ENCODE results near the gene SUSD4. TPM values are rescaled to one million over a fixed set of nuclear protein-coding genes. Genes with fewer than 3 reads are reported as not detected.

Gene SUSD4
- total and polyA plus RNA-seq, 2 of the 8 experiments (the other 6 are each of a cell fraction or from before 2014, with no cell fraction given) = 3.9 to 5.2 TPM

DNA sequence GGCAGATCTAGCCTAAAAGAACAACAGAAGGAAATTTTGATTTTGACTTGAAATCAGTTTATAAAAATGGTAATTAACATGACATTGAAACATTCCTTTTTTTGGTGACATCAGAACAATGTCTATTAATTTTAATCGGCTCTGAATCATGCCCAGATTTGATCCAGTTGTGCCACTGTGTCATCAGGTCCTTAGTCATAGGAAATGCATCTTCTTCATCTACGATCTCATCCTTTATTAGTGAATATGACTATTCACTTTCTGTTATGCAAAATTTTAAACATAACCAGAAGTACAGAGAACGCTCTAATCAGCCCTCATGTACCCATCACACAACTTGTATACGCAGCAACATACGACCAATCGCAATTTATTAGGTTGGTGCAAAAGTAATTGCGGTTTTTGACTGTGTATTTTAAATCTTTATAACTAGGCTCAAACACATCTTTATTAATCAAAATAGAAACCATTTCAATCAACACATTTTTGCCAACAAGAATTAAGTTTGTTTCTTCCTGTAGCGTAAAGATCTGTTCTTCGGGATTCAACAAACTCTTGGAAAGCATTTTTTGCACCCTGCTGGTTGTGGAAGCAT is 180.6 kb downstream of the SUSD4 start:
- H3K4me1 ChIP-seq (replicated peaks in 1 of 4; ENCODE audit: control insufficient read depth in 3 of 4, insufficient read depth in 4 of 4, low read length in 3 of 4) = peaks cover 0 to 3% (median under 1%) of the 10 kb centered on the region in 4 experiments; a peak in 2 of 7 replicates
- WGBS, 2 experiments (ENCODE audit: extremely low coverage in 1 of 2, insufficient coverage in 1 of 2, insufficient read length in 1 of 2, insufficient replicate concordance in 2 of 2, low coverage in 1 of 2, low lambda C conversion rate in 2 of 2, missing lambda C conversion rate in 1 of 2) = 90% methylated on average over 9 of the region's 9 CpGs; no CpG with 5 or more reads in 1 of the 2 experiments
- H2BK5ac ChIP-seq (ENCODE audit: low read depth, low read length) = no peak overlapping the region
- TF ChIP-seq, protein P1, sequence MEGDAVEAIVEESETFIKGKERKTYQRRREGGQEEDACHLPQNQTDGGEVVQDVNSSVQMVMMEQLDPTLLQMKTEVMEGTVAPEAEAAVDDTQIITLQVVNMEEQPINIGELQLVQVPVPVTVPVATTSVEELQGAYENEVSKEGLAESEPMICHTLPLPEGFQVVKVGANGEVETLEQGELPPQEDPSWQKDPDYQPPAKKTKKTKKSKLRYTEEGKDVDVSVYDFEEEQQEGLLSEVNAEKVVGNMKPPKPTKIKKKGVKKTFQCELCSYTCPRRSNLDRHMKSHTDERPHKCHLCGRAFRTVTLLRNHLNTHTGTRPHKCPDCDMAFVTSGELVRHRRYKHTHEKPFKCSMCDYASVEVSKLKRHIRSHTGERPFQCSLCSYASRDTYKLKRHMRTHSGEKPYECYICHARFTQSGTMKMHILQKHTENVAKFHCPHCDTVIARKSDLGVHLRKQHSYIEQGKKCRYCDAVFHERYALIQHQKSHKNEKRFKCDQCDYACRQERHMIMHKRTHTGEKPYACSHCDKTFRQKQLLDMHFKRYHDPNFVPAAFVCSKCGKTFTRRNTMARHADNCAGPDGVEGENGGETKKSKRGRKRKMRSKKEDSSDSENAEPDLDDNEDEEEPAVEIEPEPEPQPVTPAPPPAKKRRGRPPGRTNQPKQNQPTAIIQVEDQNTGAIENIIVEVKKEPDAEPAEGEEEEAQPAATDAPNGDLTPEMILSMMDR (IDR thresholded peaks at IDR 0.05; ENCODE audit: control extremely low read depth in 1 of 3, insufficient read depth in 1 of 3, low read depth in 1 of 3, low read length in 3 of 3) = no peak
- TF ChIP-seq SRF (IDR thresholded peaks at IDR 0.05; ENCODE audit: low read depth, low read length) (no peak), CBX8 (IDR thresholded peaks at IDR 0.05; ENCODE audit: borderline replicate concordance, low read depth, low read length) (no peak), PHF8 (conservative IDR thresholded peaks at IDR 0.05; ENCODE audit: low read depth, low read length) (no peak), NANOG (IDR thresholded peaks at IDR 0.05; ENCODE audit: insufficient read depth, low read depth, low read length, poor library complexity, severe bottlenecking) (no peak), CEBPB (IDR thresholded peaks at IDR 0.05; ENCODE audit: low read depth, low read length) (no peak), MAFK (IDR thresholded peaks at IDR 0.05; ENCODE audit: low read depth, low read length) (no peak), EZH2 (IDR thresholded peaks at IDR 0.05; ENCODE audit: low read depth, low read length, severe bottlenecking) (no peak), JUND (IDR thresholded peaks at IDR 0.05; ENCODE audit: low read length) (no peak)

More for the DNA sequence above, 180.6 kb downstream of the SUSD4 start:
- no peak overlapping the region for H3K4me2 ChIP-seq (ENCODE audit: insufficient read depth in 1 of 2, low read depth in 2 of 2, low read length in 2 of 2)
- no peak overlapping the region for H3K14ac ChIP-seq (ENCODE audit: insufficient read length)
- H3K18ac ChIP-seq (ENCODE audit: extremely low read depth, low read length) = no peak overlapping the region
- CTCF ChIA-PET (ENCODE audit: partially characterized antibody) = interaction anchor here (0.6 kb wide), 2 partner anchors 47 to 390 kb away, joined by 3 to 5 read pairs; no protein-coding TSS in a partner anchor
- H2BK120ac ChIP-seq (replicated peaks; ENCODE audit: low read depth, low read length) = no peak overlapping the region
- no peak overlapping the region for H3K4ac ChIP-seq (replicated peaks; ENCODE audit: insufficient read length, low read depth, low read length)
- H2BK20ac ChIP-seq (ENCODE audit: low read length) = no peak overlapping the region
- no peaks in the 10 kb centered on the region for H3K79me2 ChIP-seq (ENCODE audit: control insufficient read depth in 1 of 2, insufficient read depth in 2 of 2, low read length in 2 of 2)
- H2BK15ac ChIP-seq (ENCODE audit: low read length) = no peak overlapping the region
- H2AFZ ChIP-seq (ENCODE audit: low read length) = no peak overlapping the region
- DNase-seq (ENCODE audit: low read depth in 1 of 2, low spot score in 2 of 2) (no peak), FAIRE-seq (no peak)
- H4K5ac ChIP-seq (ENCODE audit: insufficient read length, low read depth, low read length) = no peak overlapping the region
- H3K9ac ChIP-seq (replicated peaks in 1 of 4; ENCODE audit: extremely low read depth in 1 of 4, low read depth in 3 of 4, low read length in 3 of 4) = no peak overlapping the region
- no peak overlapping the region for H4K91ac ChIP-seq (replicated peaks; ENCODE audit: insufficient read length, low read length)
- no peaks in the 10 kb centered on the region for H3K23me2 ChIP-seq (ENCODE audit: low read depth, low read length)
- POLR2A ChIA-PET (ENCODE audit: partially characterized antibody) = no interaction called here
- no peak overlapping the region for H3K56ac ChIP-seq (replicated peaks; ENCODE audit: insufficient read length, low read depth, low read length)
- H3K9me3 ChIP-seq (ENCODE audit: insufficient read depth in 2 of 2, low read depth in 1 of 2, low read length in 1 of 2) = no peaks in the 10 kb centered on the region
- no peak overlapping the region for H2BK12ac ChIP-seq (ENCODE audit: low read depth, low read length)
- H3K27me3 ChIP-seq (replicated peaks in 1 of 4; ENCODE audit: control insufficient read depth in 3 of 4, extremely low read depth in 1 of 4, insufficient read depth in 3 of 4, low read length in 3 of 4) = no peaks in the 10 kb centered on the region
- no peak overlapping the region for H4K8ac ChIP-seq (ENCODE audit: extremely low read depth, insufficient read depth, low read length)
- H4K20me1 ChIP-seq (replicated peaks in 1 of 2; ENCODE audit: control insufficient read depth in 1 of 2, insufficient read depth in 2 of 2, low read length in 2 of 2) = no peaks in the 10 kb centered on the region
- no peak overlapping the region for H2AK5ac ChIP-seq (ENCODE audit: low read depth, low read length)
- no peak overlapping the region for H3K27ac ChIP-seq (ENCODE audit: low read depth, low read length)
- H3K23ac ChIP-seq (ENCODE audit: insufficient read length) = no peak overlapping the region
- H3K36me3 ChIP-seq (ENCODE audit: control insufficient read depth in 2 of 4, insufficient read depth in 4 of 4, low read length in 3 of 4) = no peaks in the 10 kb centered on the region
- H3K79me1 ChIP-seq (ENCODE audit: low read depth, low read length) = no peaks in the 10 kb centered on the region
- no peak overlapping the region for H3K4me3 ChIP-seq (ENCODE audit: extremely low read depth in 1 of 4, insufficient read depth in 2 of 4, low read depth in 3 of 4, low read length in 4 of 4)

All from H1 (cell line).